ENCODE results near the gene PPP1R3F. TPM values are rescaled to one million over a fixed set of nuclear protein-coding genes. Genes with fewer than 3 reads are reported as not detected.
"Not testable (repeated sequence)": the region's sequence is repeated elsewhere in the genome, so short reads cannot be mapped to it uniquely, and the experiment has no call there.

The PPP1R3F gene
- total and polyA plus RNA-seq, 7 experiments from 2014 or later = 8.9 to 16.3 (median 9.7) TPM

DNA sequence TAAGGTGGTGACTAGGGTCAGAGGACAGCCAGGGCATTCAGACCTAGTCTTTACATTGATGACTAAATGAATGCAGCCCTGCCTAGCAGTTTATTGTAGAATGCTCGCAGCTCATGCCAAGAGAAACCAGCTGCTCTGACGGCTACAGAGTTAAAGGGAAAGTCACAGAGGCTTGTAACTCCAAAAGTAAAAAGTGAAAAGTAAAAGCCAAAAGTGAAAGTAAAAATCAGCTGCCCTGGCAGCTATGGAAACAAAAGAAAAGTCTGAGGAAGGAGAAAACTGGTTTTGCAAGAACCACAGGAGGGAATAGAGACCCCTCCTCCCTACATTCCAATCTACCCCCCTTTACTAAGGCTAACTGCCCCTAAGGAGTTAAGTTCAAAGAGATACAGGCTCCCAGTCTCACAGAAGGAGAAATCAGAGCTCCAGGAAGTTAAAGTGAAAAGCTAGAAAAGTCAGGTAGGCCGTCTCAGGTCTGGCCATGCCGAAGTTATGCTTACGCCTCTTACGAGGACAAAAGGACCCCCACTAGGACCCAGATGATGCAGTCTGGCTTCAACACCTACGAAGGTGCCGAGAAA lies 39.9 kb downstream of the PPP1R3F start:
- peak overlapping the region; percentile 54 for H3K4me3 ChIP-seq (ENCODE audit: low read length)
- ChIA-PET CTCF (interaction anchor here (0.7 to 1.4 kb wide), 4 partner anchors 18 to 117 kb away, joined by 3 to 4 read pairs (median 4); no protein-coding TSS in a partner anchor), POLR2A (interaction anchor here (0.6 to 3.0 kb wide), 11 partner anchors 17 to 325 kb away, joined by 3 to 23 read pairs (median 5); partner anchors contain the start of genes GRIPAP1 and PPP1R3F)
- Mint-ChIP-seq H3K27ac (peak overlapping the region; percentile 92 to 100 (median 98)), H3K4me3 (peak overlapping the region; percentile 82 to 95 (median 86)), H3K9me3 (no peaks in the 10 kb centered on the region), H3K27me3 (peaks cover 0 to 25% (median 0%) of the 10 kb centered on the region in 5 donors), H3K36me3 (peaks cover 0 to 5% (median 0%) of the 10 kb centered on the region in 5 donors), H3K4me1 (peaks cover 19 to 29% (median 21%) of the 10 kb centered on the region in 7 donors)
- H3K4me1 ChIP-seq (ENCODE audit: control insufficient read depth in 2 of 2, insufficient read depth in 2 of 2, low read length in 2 of 2) = peaks cover 10 to 15% of the 10 kb centered on the region in 2 donors
- H3K27ac ChIP-seq (ENCODE audit: low read depth, low read length) = peak overlapping the region; percentile 70
- H3K27me3 ChIP-seq (ENCODE audit: control insufficient read depth in 2 of 2, insufficient read depth in 2 of 2, low read length in 2 of 2) = no peaks in the 10 kb centered on the region
- H3K9me3 ChIP-seq (ENCODE audit: control insufficient read depth in 2 of 3, low read length in 3 of 3) = no peaks in the 10 kb centered on the region
- DNase-seq (peak in 7 of 9 donors; percentile 23 to 64 (median 52)), ATAC-seq (peak; percentile 69)
- H3K36me3 ChIP-seq (ENCODE audit: control insufficient read depth in 2 of 3, insufficient read depth in 3 of 3, low read length in 3 of 3) = no peaks in the 10 kb centered on the region
- intact Hi-C loops (cut with micrococcal nuclease) = loop anchor here (1.0 to 2.0 kb wide), 4 partner anchors 36 to 75 kb away; partner anchors contain the start of genes PPP1R3F (in 2 of the 2) and CCDC22 (in 1 of the 2)

DNA sequence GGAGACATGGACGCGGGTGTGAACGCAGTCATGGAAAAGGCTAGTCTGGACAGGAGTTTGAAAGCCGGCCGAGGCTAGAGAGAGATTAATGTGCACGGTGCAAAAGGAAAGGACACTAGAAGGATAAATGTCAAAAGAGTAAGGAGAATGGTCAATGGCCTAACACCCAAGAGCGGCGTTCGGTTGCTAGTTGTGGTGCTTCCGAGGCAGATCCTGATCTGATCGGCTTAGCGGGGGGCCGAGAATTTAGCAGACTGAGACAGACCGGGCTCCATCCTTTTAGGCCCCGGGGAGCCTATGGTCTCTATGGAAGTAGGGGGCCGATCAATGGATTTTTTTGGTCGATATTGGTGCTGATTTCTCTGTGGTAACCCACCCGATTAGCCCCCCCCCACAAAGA lies 40.8 kb downstream of the PPP1R3F start:
- ATAC-seq (no peak), DNase-seq (no peak)
- H3K27ac ChIP-seq (ENCODE audit: low read depth, low read length) = peak overlapping the region; percentile 70
- no peaks in the 10 kb centered on the region for H3K9me3 ChIP-seq (ENCODE audit: control insufficient read depth in 2 of 3, low read length in 3 of 3)
- Mint-ChIP-seq H3K4me3 (peak overlapping the region in 4 of 10 donors; percentile 83 to 95 (median 84)), H3K4me1 (peaks cover 19 to 29% (median 21%) of the 10 kb centered on the region in 7 donors), H3K9me3 (no peaks in the 10 kb centered on the region), H3K27ac (peak overlapping the region in 7 of 9 donors; percentile 95 to 100 (median 98)), H3K36me3 (peaks cover 0 to 5% (median 0%) of the 10 kb centered on the region in 5 donors), H3K27me3 (peaks cover 0 to 21% (median 0%) of the 10 kb centered on the region in 5 donors)
- CTCF ChIA-PET = interaction anchor here (0.9 to 1.4 kb wide), 2 partner anchors 19 to 118 kb away, joined by 4 read pairs; no protein-coding TSS in a partner anchor
- no peaks in the 10 kb centered on the region for H3K36me3 ChIP-seq (ENCODE audit: control insufficient read depth in 2 of 3, insufficient read depth in 3 of 3, low read length in 3 of 3)
- POLR2A ChIA-PET = interaction anchor here (1.2 to 3.0 kb wide), 5 partner anchors 33 to 119 kb away, joined by 7 to 23 read pairs (median 11); partner anchors contain the start of gene PPP1R3F
- H3K4me1 ChIP-seq (ENCODE audit: control insufficient read depth in 2 of 2, insufficient read depth in 2 of 2, low read length in 2 of 2) = peaks cover 10 to 15% of the 10 kb centered on the region in 2 donors
- no peaks in the 10 kb centered on the region for H3K27me3 ChIP-seq (ENCODE audit: control insufficient read depth in 2 of 2, insufficient read depth in 2 of 2, low read length in 2 of 2)
- peak overlapping the region; percentile 54 for H3K4me3 ChIP-seq (ENCODE audit: low read length)
- intact Hi-C loops (cut with micrococcal nuclease) = no loop called here

DNA sequence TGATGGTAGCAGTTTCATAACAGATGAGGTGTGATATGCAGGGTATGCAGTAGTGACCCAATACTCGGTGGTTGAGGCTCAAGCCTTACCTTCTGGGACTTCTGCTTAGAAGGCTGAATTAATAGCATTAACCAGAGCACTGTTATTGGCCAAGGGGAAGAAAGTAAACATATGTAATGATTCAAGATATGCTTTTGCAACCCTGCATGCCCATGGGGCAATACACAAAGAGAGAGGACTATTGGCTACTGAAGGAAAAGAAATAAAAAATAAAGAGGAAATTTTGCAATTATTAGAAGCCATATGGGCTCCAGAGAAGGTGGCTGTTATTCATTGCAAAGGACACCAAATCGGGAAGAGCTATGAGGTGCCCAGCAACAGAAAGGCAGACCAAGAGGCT lies 42.6 kb downstream of the PPP1R3F start:
- Mint-ChIP-seq H3K9me3 (no peaks in the 10 kb centered on the region), H3K27ac (no peak overlapping the region), H3K27me3 (peaks cover 0 to 16% (median 0%) of the 10 kb centered on the region in 5 donors), H3K4me3 (no peak overlapping the region), H3K4me1 (peaks cover 19 to 29% (median 21%) of the 10 kb centered on the region in 7 donors), H3K36me3 (peaks cover 0 to 5% (median 0%) of the 10 kb centered on the region in 5 donors)
- Histone ChIP-seq H3K9me3 (ENCODE audit: control insufficient read depth in 2 of 3, low read length in 3 of 3) (no peaks in the 10 kb centered on the region), H3K36me3 (ENCODE audit: control insufficient read depth in 2 of 3, insufficient read depth in 3 of 3, low read length in 3 of 3) (no peaks in the 10 kb centered on the region), H3K27ac (ENCODE audit: low read depth, low read length) (no peak overlapping the region), H3K27me3 (ENCODE audit: control insufficient read depth in 2 of 2, insufficient read depth in 2 of 2, low read length in 2 of 2) (no peaks in the 10 kb centered on the region), H3K4me1 (ENCODE audit: control insufficient read depth in 2 of 2, insufficient read depth in 2 of 2, low read length in 2 of 2) (peaks cover 10 to 15% of the 10 kb centered on the region in 2 donors), H3K4me3 (ENCODE audit: low read length) (no peak overlapping the region)
- ATAC-seq (no peak), DNase-seq (no peak)
- ChIA-PET CTCF (no interaction called here), POLR2A (no interaction called here)
- intact Hi-C loops (cut with micrococcal nuclease) = no loop called here

DNA sequence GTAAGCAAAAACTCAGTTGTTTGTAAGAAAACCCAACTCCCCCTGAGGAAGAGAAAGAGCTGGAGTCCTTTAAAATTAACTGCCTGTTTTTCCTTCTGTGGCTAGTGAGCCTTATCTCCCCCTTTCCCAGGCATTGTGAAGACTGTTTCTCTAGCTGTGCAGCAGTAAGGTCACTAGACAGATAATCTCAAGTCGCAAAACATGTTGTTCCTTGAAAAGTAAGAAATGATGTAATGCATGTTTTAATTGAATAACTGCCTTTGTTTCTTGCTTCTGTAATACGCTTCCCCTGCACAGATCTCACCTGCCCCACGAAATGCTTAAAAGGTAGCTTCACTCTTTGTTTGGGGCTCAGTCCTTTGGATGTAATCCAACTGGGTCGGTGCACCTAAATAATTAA lies 46.5 kb downstream of the PPP1R3F start:
- Mint-ChIP-seq H3K4me3 (no peak overlapping the region), H3K27ac (no peak overlapping the region), H3K4me1 (no peaks in the 10 kb centered on the region), H3K36me3 (no peaks in the 10 kb centered on the region), H3K27me3 (peaks cover 0 to 2% (median 0%) of the 10 kb centered on the region in 5 donors), H3K9me3 (no peaks in the 10 kb centered on the region)
- no peak overlapping the region for H3K4me3 ChIP-seq (ENCODE audit: low read length)
- intact Hi-C loops (cut with micrococcal nuclease) = no loop called here
- H3K4me1 ChIP-seq (ENCODE audit: control insufficient read depth in 2 of 2, insufficient read depth in 2 of 2, low read length in 2 of 2) = no peaks in the 10 kb centered on the region
- ChIA-PET CTCF (no interaction called here), POLR2A (no interaction called here)
- H3K27ac ChIP-seq (ENCODE audit: low read depth, low read length) = no peak overlapping the region
- DNase-seq (no peak), ATAC-seq (no peak)
- H3K27me3 ChIP-seq (ENCODE audit: control insufficient read depth in 2 of 2, insufficient read depth in 2 of 2, low read length in 2 of 2) = no peaks in the 10 kb centered on the region
- no peaks in the 10 kb centered on the region for H3K36me3 ChIP-seq (ENCODE audit: control insufficient read depth in 2 of 3, insufficient read depth in 3 of 3, low read length in 3 of 3)
- no peaks in the 10 kb centered on the region for H3K9me3 ChIP-seq (ENCODE audit: control insufficient read depth in 2 of 3, low read length in 3 of 3)

DNA sequence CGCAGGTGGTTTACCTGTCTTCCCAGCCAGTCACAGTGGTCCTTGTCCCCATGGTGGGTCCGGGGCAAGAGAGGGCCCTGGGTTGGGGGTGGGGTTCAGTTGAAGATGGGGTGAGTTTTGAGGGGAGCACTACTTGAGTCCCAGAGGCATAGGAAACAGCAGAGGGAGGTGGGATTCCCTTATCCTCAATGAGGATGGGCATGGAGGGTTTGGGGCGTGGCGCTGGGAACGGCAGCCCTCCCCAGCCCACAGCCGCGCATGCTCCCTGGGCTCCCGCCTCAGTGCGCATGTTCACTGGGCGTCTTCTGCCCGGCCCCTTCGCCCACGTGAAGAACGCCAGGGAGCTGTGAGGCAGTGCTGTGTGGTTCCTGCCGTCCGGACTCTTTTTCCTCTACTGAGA lies 52.1 kb downstream of the PPP1R3F start, which contains the start of gene GAGE12J:
TSS of gene GAGE12J (plus strand) at position 301 of the 400 bp plus-strand sequence. CDS start 1,157 bp downstream, outside the sequence.
- ATAC-seq; H3K9me3 Mint-ChIP-seq; H3K9me3 ChIP-seq (ENCODE audit: control insufficient read depth in 2 of 3, low read length in 3 of 3); H3K27ac ChIP-seq (ENCODE audit: low read depth, low read length); H3K4me3 ChIP-seq (ENCODE audit: low read length); CTCF ChIA-PET; H3K36me3 Mint-ChIP-seq; intact Hi-C loops (cut with micrococcal nuclease); POLR2A ChIA-PET; H3K36me3 ChIP-seq (ENCODE audit: control insufficient read depth in 2 of 3, insufficient read depth in 3 of 3, low read length in 3 of 3); H3K4me1 Mint-ChIP-seq; H3K4me3 Mint-ChIP-seq; H3K27me3 ChIP-seq (ENCODE audit: control insufficient read depth in 2 of 2, insufficient read depth in 2 of 2, low read length in 2 of 2); H3K4me1 ChIP-seq (ENCODE audit: control insufficient read depth in 2 of 2, insufficient read depth in 2 of 2, low read length in 2 of 2); DNase-seq; H3K27me3 Mint-ChIP-seq; H3K27ac Mint-ChIP-seq: not testable (repeated sequence)

DNA sequence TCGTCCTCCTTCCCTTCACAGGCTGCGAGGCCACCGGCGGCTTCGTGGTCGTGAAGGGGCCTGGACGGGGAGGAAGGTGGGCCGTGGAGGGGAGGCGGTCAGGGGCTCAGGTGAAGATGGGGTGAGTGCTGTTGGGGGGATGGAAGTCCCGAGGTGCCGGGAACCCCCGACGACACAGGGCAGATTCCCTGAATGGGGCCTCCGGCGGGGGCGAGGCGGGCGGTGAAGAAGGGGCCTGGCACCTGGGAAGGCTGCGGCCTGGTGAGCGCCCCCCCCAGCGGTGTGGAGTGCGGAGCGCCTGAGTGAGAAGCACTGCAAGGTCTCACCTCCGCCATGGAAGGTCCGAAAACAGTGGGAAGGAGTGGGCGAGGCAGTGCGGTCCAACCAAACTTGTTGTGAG lies 52.7 kb downstream of the PPP1R3F start:
- H3K36me3 ChIP-seq (ENCODE audit: control insufficient read depth in 2 of 3, insufficient read depth in 3 of 3, low read length in 3 of 3); H3K36me3 Mint-ChIP-seq; H3K4me3 Mint-ChIP-seq; H3K27ac Mint-ChIP-seq; H3K27me3 Mint-ChIP-seq; H3K4me1 ChIP-seq (ENCODE audit: control insufficient read depth in 2 of 2, insufficient read depth in 2 of 2, low read length in 2 of 2); H3K27me3 ChIP-seq (ENCODE audit: control insufficient read depth in 2 of 2, insufficient read depth in 2 of 2, low read length in 2 of 2); H3K4me3 ChIP-seq (ENCODE audit: low read length); H3K9me3 Mint-ChIP-seq; H3K9me3 ChIP-seq (ENCODE audit: control insufficient read depth in 2 of 3, low read length in 3 of 3); ATAC-seq; DNase-seq; CTCF ChIA-PET; POLR2A ChIA-PET; H3K4me1 Mint-ChIP-seq; H3K27ac ChIP-seq (ENCODE audit: low read depth, low read length); intact Hi-C loops (cut with micrococcal nuclease): not testable (repeated sequence)

DNA sequence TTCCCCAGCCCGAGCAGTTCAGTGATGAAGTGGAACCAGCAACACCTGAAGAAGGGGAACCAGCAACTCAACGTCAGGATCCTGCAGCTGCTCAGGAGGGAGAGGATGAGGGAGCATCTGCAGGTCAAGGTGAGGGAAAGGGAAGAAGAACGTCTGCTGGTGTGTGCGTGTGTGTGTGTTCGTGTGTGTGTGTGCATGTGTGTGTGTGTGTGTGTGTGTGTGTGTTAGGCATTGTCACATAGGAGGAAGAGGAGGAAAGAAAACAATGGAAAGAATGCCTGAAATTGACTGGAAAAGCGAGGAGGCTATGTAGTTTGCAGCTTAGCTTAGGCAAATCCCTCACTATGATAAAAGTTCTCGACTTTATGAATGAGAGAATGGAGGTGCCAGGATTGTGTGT lies 54.1 kb downstream of the PPP1R3F start:
- DNase-seq; H3K4me1 ChIP-seq (ENCODE audit: control insufficient read depth in 2 of 2, insufficient read depth in 2 of 2, low read length in 2 of 2); H3K36me3 ChIP-seq (ENCODE audit: control insufficient read depth in 2 of 3, insufficient read depth in 3 of 3, low read length in 3 of 3); H3K36me3 Mint-ChIP-seq; H3K9me3 Mint-ChIP-seq; POLR2A ChIA-PET; ATAC-seq; H3K27ac Mint-ChIP-seq; intact Hi-C loops (cut with micrococcal nuclease); H3K4me3 ChIP-seq (ENCODE audit: low read length); H3K9me3 ChIP-seq (ENCODE audit: control insufficient read depth in 2 of 3, low read length in 3 of 3); H3K4me3 Mint-ChIP-seq; H3K27ac ChIP-seq (ENCODE audit: low read depth, low read length); H3K4me1 Mint-ChIP-seq; H3K27me3 ChIP-seq (ENCODE audit: control insufficient read depth in 2 of 2, insufficient read depth in 2 of 2, low read length in 2 of 2); H3K27me3 Mint-ChIP-seq; CTCF ChIA-PET: not testable (repeated sequence)

Data from naive thymus-derived CD4-positive, alpha-beta T cell (primary cell).